Measurements from ENCODE around the gene HLCS. TPM values are rescaled to one million over a fixed set of nuclear protein-coding genes. Genes with fewer than 3 reads are reported as not detected.

Gene HLCS
- total RNA-seq, 1 donor from 2014 or later, result 18.8 TPM

DNA sequence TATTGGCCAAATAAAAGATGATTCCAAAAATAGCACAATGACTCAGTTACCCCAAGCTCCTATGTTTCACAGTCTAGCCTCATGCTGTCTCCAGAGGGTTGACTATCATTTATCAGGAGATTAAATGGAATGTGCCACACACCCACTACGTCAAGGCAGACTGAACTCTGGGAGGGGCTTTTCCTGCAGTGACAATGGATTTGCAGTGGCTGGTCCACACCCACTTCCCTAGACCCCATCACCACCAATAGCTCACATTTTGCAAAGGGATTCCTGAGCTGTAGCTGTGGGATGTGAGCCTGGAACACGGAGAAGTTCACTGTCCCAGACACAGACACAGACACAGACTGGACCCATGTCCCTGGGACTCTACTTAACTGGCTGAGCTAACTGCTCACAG, 77.1 kb downstream of the HLCS start:
- Histone ChIP-seq H3K4me3 (ENCODE audit: low read length in 3 of 3) (no peak overlapping the region), H3K9ac (ENCODE audit: low read depth in 1 of 3, low read length in 3 of 3) (no peak overlapping the region), H3K4me1 (ENCODE audit: control insufficient read depth in 3 of 3, insufficient read depth in 3 of 3, low read length in 3 of 3) (peaks cover 0 to 7% (median 3%) of the 10 kb centered on the region in 3 donors), H3K9me3 (ENCODE audit: control insufficient read depth in 3 of 3, low read length in 3 of 3) (no peaks in the 10 kb centered on the region), H3K27ac (ENCODE audit: low read depth, low read length) (no peak overlapping the region), H3K36me3 (ENCODE audit: control insufficient read depth in 3 of 3, insufficient read depth in 3 of 3, low read length in 3 of 3) (peaks cover 0 to 4% (median 4%) of the 10 kb centered on the region in 3 donors), H3K27me3 (ENCODE audit: control insufficient read depth in 3 of 3, insufficient read depth in 3 of 3, low read length in 3 of 3) (no peaks in the 10 kb centered on the region)

DNA sequence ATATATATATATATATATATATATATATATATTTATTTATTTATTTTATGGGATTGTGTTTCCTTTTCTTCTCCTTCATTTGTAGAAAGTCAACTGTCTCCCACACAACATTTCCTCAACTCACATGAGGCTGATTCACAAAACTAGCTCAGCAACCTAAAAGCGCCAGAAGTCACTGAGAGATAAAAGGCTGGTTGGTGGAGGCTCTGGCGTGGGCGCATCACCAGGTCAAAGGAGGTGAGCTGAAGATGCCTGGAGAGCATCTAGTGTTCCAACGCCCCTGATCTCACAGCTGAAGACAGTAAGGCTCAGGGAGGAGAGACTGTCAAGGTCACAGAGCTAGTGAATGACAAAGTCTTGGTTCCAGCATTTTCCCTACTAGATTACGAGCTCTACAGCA, 78.0 kb downstream of the HLCS start:
- peaks cover 0 to 2% (median 0%) of the 10 kb centered on the region in 3 donors for H3K9me3 ChIP-seq (ENCODE audit: control insufficient read depth in 3 of 3, low read length in 3 of 3)
- no peak overlapping the region for H3K9ac ChIP-seq (ENCODE audit: low read depth in 1 of 3, low read length in 3 of 3)
- peaks cover 0 to 4% (median 4%) of the 10 kb centered on the region in 3 donors for H3K36me3 ChIP-seq (ENCODE audit: control insufficient read depth in 3 of 3, insufficient read depth in 3 of 3, low read length in 3 of 3)
- no peak overlapping the region for H3K27ac ChIP-seq (ENCODE audit: low read depth, low read length)
- no peak overlapping the region for H3K4me3 ChIP-seq (ENCODE audit: low read length in 3 of 3)
- H3K27me3 ChIP-seq (ENCODE audit: control insufficient read depth in 3 of 3, insufficient read depth in 3 of 3, low read length in 3 of 3), result no peaks in the 10 kb centered on the region
- H3K4me1 ChIP-seq (ENCODE audit: control insufficient read depth in 3 of 3, insufficient read depth in 3 of 3, low read length in 3 of 3), result peaks cover 0 to 7% (median 3%) of the 10 kb centered on the region in 3 donors

DNA sequence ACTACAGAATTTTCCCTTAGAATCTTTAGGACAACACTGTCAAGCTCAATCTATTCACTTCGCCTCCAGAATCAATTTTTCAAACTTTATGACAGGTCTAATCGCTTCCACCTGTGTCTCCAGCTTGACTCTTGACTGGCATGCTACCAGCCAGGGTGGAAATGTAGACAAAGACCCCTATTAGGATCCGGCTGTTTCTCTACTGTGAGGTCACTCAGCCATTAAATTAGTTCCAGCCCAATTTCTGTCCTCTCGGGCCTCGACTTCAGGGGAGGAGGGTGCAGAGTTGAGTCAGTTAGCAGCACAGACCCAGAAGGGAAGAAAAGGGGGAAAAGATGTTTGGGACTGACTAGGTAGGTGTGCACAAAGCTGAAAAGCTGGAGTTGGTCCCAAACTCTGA, 78.5 kb downstream of the HLCS start:
- no peaks in the 10 kb centered on the region for H3K27me3 ChIP-seq (ENCODE audit: control insufficient read depth in 3 of 3, insufficient read depth in 3 of 3, low read length in 3 of 3)
- peaks cover 0 to 2% (median 0%) of the 10 kb centered on the region in 3 donors for H3K9me3 ChIP-seq (ENCODE audit: control insufficient read depth in 3 of 3, low read length in 3 of 3)
- H3K9ac ChIP-seq (ENCODE audit: low read depth in 1 of 3, low read length in 3 of 3), result no peak overlapping the region
- H3K36me3 ChIP-seq (ENCODE audit: control insufficient read depth in 3 of 3, insufficient read depth in 3 of 3, low read length in 3 of 3), result peaks cover 0 to 4% (median 4%) of the 10 kb centered on the region in 3 donors
- peaks cover 0 to 7% (median 3%) of the 10 kb centered on the region in 3 donors for H3K4me1 ChIP-seq (ENCODE audit: control insufficient read depth in 3 of 3, insufficient read depth in 3 of 3, low read length in 3 of 3)
- no peak overlapping the region for H3K4me3 ChIP-seq (ENCODE audit: low read length in 3 of 3)
- no peak overlapping the region for H3K27ac ChIP-seq (ENCODE audit: low read depth, low read length)

DNA sequence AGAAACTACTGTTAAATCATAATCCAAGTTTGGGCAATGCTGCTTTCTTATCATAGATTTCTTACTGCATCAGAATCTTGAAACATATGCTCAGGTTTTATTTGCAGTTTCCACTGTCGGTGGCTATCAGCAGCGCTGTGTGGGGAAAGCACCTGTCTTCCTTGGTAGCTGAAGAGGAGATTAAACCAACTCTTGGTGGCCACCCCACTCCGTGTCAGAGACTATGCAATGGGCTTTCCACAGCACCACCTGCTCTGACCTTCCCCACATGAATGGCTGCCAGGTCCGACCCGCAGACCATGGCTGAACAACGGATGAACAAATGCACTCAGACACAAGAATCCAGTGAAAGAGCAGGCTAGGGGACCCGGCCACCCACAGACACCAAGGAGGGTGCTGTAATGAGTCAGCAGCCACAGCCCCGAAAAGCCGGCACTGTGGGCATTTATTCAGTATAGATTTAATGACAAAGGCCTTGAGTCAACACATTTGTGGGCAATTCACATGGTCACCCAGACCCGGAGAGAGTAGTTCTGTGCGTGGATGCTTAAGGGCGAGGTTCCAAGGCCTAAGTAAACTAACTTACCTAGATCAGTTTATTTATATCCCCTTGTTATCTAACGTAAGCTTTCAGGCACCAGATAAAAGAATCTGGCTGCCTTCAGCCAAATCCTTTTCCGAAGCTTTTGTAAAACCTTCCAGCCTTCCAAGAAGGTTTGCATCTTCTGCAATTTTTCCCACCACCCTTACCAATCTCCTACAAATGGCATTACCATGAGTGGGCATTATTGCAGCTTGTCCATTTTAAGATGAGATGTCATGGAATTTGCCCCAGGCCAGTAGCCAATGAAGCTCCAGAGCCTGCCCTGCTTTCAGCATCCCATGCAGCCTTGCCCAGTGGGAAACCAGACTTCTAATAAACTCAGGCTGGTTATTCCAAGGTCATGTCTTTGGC, 82.7 kb downstream of the HLCS start:
- peaks cover 0 to 2% (median 0%) of the 10 kb centered on the region in 3 donors for H3K36me3 ChIP-seq (ENCODE audit: control insufficient read depth in 3 of 3, insufficient read depth in 3 of 3, low read length in 3 of 3)
- H3K4me1 ChIP-seq (ENCODE audit: control insufficient read depth in 3 of 3, insufficient read depth in 3 of 3, low read length in 3 of 3), result peaks cover 0 to 4% (median 0%) of the 10 kb centered on the region in 3 donors
- H3K27ac ChIP-seq (ENCODE audit: low read depth, low read length), result no peak overlapping the region
- no peaks in the 10 kb centered on the region for H3K27me3 ChIP-seq (ENCODE audit: control insufficient read depth in 3 of 3, insufficient read depth in 3 of 3, low read length in 3 of 3)
- no peak overlapping the region for H3K9ac ChIP-seq (ENCODE audit: low read depth in 1 of 3, low read length in 3 of 3)
- peaks cover 0 to 2% (median 0%) of the 10 kb centered on the region in 3 donors for H3K9me3 ChIP-seq (ENCODE audit: control insufficient read depth in 3 of 3, low read length in 3 of 3)
- no peak overlapping the region for H3K4me3 ChIP-seq (ENCODE audit: low read length in 3 of 3)

DNA sequence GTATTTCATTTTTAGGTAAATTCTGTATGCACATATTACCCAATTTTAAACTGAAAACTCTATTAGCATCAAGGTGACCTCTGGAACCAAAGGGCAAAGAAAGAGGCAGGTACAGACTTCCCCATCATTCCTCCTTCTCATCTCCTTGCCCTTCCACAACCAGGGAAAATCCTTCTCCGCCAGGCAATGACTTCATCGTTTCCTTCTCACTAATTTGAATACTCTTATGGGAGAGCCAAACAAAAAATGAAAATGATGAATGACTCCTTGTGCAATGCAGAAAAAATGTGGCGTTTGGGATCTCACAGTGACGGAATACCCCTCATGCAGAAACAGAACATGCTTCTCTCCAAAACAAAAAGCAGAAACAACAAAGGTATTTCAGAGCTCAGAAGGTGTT, 83.7 kb downstream of the HLCS start:
- Histone ChIP-seq H3K9me3 (ENCODE audit: control insufficient read depth in 3 of 3, low read length in 3 of 3) (peaks cover 0 to 2% (median 0%) of the 10 kb centered on the region in 3 donors), H3K4me1 (ENCODE audit: control insufficient read depth in 3 of 3, insufficient read depth in 3 of 3, low read length in 3 of 3) (peaks cover 0 to 4% (median 0%) of the 10 kb centered on the region in 3 donors), H3K4me3 (ENCODE audit: low read length in 3 of 3) (no peak overlapping the region), H3K27ac (ENCODE audit: low read depth, low read length) (no peak overlapping the region), H3K36me3 (ENCODE audit: control insufficient read depth in 3 of 3, insufficient read depth in 3 of 3, low read length in 3 of 3) (peaks cover 0 to 2% (median 0%) of the 10 kb centered on the region in 3 donors), H3K27me3 (ENCODE audit: control insufficient read depth in 3 of 3, insufficient read depth in 3 of 3, low read length in 3 of 3) (no peaks in the 10 kb centered on the region), H3K9ac (ENCODE audit: low read depth in 1 of 3, low read length in 3 of 3) (no peak overlapping the region)

DNA sequence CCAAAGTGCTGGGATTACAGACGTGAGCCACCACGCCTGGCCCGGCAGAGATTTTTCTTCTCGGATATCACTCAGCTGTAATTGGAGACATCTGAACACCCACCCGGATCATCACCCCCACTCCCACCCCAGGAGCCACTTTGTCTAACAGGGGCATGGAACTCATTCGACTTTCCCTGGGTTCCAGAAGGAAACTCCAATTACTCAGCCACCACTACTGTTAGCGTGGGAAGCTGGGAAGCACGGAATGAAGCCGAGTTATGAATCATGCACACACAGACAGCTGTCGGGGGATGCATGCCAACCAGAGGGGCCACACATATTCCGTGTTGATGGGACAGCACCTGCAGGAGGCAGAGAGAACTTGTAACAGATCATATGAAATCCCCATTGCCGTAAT, 85.2 kb downstream of the HLCS start:
- Histone ChIP-seq H3K4me1 (ENCODE audit: control insufficient read depth in 3 of 3, insufficient read depth in 3 of 3, low read length in 3 of 3) (peaks cover 0 to 4% (median 0%) of the 10 kb centered on the region in 3 donors), H3K4me3 (ENCODE audit: low read length in 3 of 3) (no peak overlapping the region), H3K27me3 (ENCODE audit: control insufficient read depth in 3 of 3, insufficient read depth in 3 of 3, low read length in 3 of 3) (no peaks in the 10 kb centered on the region), H3K36me3 (ENCODE audit: control insufficient read depth in 3 of 3, insufficient read depth in 3 of 3, low read length in 3 of 3) (no peaks in the 10 kb centered on the region), H3K9me3 (ENCODE audit: control insufficient read depth in 3 of 3, low read length in 3 of 3) (peaks cover 0 to 2% (median 0%) of the 10 kb centered on the region in 3 donors), H3K27ac (ENCODE audit: low read depth, low read length) (no peak overlapping the region), H3K9ac (ENCODE audit: low read depth in 1 of 3, low read length in 3 of 3) (no peak overlapping the region)

DNA sequence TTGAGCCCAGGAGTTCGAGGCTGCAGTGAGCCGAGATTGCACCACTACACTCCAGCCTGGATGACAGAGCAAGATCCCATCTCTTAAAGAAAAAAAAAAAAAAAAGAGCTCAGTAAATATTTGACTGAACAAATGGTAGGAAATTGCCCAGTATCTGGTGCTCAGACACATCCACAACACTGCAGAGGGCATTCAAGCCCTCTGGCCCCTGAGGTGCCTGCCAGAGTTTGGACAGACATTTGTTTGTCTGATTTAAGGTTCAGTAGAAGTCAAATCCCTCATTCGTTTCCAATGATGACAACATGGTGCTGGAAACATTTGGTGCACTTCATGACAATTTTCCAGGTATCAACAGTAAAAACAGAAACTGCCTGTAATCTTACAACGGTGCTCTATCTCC, 86.6 kb downstream of the HLCS start:
- H3K4me3 ChIP-seq (ENCODE audit: low read length in 3 of 3), result no peak overlapping the region
- peaks cover 0 to 2% (median 0%) of the 10 kb centered on the region in 3 donors for H3K9me3 ChIP-seq (ENCODE audit: control insufficient read depth in 3 of 3, low read length in 3 of 3)
- H3K27me3 ChIP-seq (ENCODE audit: control insufficient read depth in 3 of 3, insufficient read depth in 3 of 3, low read length in 3 of 3), result no peaks in the 10 kb centered on the region
- peaks cover 0 to 4% (median 0%) of the 10 kb centered on the region in 3 donors for H3K4me1 ChIP-seq (ENCODE audit: control insufficient read depth in 3 of 3, insufficient read depth in 3 of 3, low read length in 3 of 3)
- H3K27ac ChIP-seq (ENCODE audit: low read depth, low read length), result no peak overlapping the region
- H3K36me3 ChIP-seq (ENCODE audit: control insufficient read depth in 3 of 3, insufficient read depth in 3 of 3, low read length in 3 of 3), result no peaks in the 10 kb centered on the region
- no peak overlapping the region for H3K9ac ChIP-seq (ENCODE audit: low read depth in 1 of 3, low read length in 3 of 3)

DNA sequence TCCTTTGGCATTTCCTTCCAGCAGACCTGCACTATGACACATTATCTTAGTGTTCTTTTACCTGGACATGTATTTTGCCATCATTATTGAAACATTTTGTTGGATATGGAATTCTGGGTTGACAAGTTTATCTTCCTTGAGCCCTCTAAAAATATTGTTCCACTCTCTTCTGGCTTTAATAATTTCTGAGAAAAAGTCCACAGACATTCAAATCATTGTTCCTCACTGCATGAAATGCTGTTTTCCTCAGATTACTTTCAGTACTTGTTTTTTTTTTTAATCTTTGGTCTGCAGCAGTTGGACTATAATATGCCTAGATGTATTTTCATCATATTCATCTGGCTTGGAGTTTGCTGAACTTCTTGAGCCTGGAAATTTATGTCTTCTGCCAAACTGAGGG, 88.7 kb downstream of the HLCS start:
- H3K9ac ChIP-seq (ENCODE audit: low read depth in 1 of 3, low read length in 3 of 3), result no peak overlapping the region
- no peak overlapping the region for H3K4me3 ChIP-seq (ENCODE audit: low read length in 3 of 3)
- H3K27me3 ChIP-seq (ENCODE audit: control insufficient read depth in 3 of 3, insufficient read depth in 3 of 3, low read length in 3 of 3), result no peaks in the 10 kb centered on the region
- H3K36me3 ChIP-seq (ENCODE audit: control insufficient read depth in 3 of 3, insufficient read depth in 3 of 3, low read length in 3 of 3), result no peaks in the 10 kb centered on the region
- H3K27ac ChIP-seq (ENCODE audit: low read depth, low read length), result no peak overlapping the region
- peaks cover 0 to 4% (median 0%) of the 10 kb centered on the region in 3 donors for H3K4me1 ChIP-seq (ENCODE audit: control insufficient read depth in 3 of 3, insufficient read depth in 3 of 3, low read length in 3 of 3)
- no peaks in the 10 kb centered on the region for H3K9me3 ChIP-seq (ENCODE audit: control insufficient read depth in 3 of 3, low read length in 3 of 3)

DNA sequence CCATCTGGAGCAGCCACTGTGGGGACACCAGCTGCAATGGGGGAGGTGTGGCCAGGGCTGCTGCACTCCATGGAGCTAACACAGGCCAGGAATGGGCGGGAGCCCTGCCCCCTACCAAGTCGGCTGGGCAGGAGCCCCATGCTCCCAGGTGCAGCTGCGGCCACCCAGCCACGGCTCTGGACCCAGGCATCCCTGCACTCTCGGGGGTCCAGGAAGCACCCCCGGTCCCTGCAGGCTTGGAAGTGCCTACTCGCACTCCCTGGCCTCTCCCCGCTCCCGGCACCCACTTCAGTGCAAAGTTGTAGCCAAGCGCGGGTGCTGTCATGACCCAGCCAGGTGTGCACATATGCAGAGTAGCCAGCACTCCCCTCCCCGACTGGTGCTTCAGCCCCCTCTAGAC, 91.8 kb downstream of the HLCS start:
- no peaks in the 10 kb centered on the region for H3K9me3 ChIP-seq (ENCODE audit: control insufficient read depth in 3 of 3, low read length in 3 of 3)
- no peaks in the 10 kb centered on the region for H3K36me3 ChIP-seq (ENCODE audit: control insufficient read depth in 3 of 3, insufficient read depth in 3 of 3, low read length in 3 of 3)
- no peak overlapping the region for H3K27ac ChIP-seq (ENCODE audit: low read depth, low read length)
- no peak overlapping the region for H3K4me3 ChIP-seq (ENCODE audit: low read length in 3 of 3)
- no peak overlapping the region for H3K9ac ChIP-seq (ENCODE audit: low read depth in 1 of 3, low read length in 3 of 3)
- H3K27me3 ChIP-seq (ENCODE audit: control insufficient read depth in 3 of 3, insufficient read depth in 3 of 3, low read length in 3 of 3), result no peaks in the 10 kb centered on the region
- no peaks in the 10 kb centered on the region for H3K4me1 ChIP-seq (ENCODE audit: control insufficient read depth in 3 of 3, insufficient read depth in 3 of 3, low read length in 3 of 3)

DNA sequence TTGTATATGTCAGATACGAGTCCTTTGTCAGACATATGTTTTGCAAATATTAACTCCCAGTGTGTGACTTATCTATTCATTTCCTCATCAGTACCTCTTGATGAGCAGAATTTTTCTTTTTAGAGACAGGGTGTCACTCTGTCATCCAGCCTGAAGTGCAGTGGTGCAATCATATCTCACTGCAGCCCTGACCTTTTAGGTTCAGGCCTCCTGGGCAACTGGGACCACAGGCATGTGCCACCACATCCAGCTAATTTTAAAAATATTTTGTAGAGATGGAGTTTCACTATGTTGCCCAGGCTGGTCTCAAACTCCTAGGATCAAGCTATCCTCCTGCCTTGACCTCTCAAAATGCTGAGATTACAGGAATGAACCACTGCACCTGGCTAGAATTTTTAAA, 93.0 kb downstream of the HLCS start:
- no peaks in the 10 kb centered on the region for H3K36me3 ChIP-seq (ENCODE audit: control insufficient read depth in 3 of 3, insufficient read depth in 3 of 3, low read length in 3 of 3)
- no peak overlapping the region for H3K4me3 ChIP-seq (ENCODE audit: low read length in 3 of 3)
- no peaks in the 10 kb centered on the region for H3K9me3 ChIP-seq (ENCODE audit: control insufficient read depth in 3 of 3, low read length in 3 of 3)
- H3K9ac ChIP-seq (ENCODE audit: low read depth in 1 of 3, low read length in 3 of 3), result no peak overlapping the region
- no peaks in the 10 kb centered on the region for H3K4me1 ChIP-seq (ENCODE audit: control insufficient read depth in 3 of 3, insufficient read depth in 3 of 3, low read length in 3 of 3)
- no peak overlapping the region for H3K27ac ChIP-seq (ENCODE audit: low read depth, low read length)
- H3K27me3 ChIP-seq (ENCODE audit: control insufficient read depth in 3 of 3, insufficient read depth in 3 of 3, low read length in 3 of 3), result no peaks in the 10 kb centered on the region

All from skeletal muscle tissue (tissue), 4 donors.